K562 (cell line): ENCODE data around the gene VPS13D. TPM values are rescaled to one million over a fixed set of nuclear protein-coding genes. Genes with fewer than 3 reads are reported as not detected.

ENCODE experiments used
- ATAC-seq: fragments of 200-7000 bp; cut with Tn5 transposase; 3 replicates; pipeline ENCODE4 v1.9.1; 2020; ENCODE audit warnings: moderate library complexity
- BruUV-seq: library from RNA; stranded (reverse); fragments of 400-500 nt; replicated peaks from 2 replicates; lab custom pipeline; 2021; lab: Mats Ljungman, UMichigan
- CTCF ChIA-PET: fragments of 300-600 bp; formaldehyde crosslinking; extraction: SDS; loops from one replicate; lab custom pipeline; 2021; ENCODE audit warnings: low intra/inter-chr PET ratio; lab: Yijun Ruan, JAX
- POLR2A ChIA-PET: fragments of 300-600, 350-650 bp; sonication (Branson Sonifier 250); formaldehyde crosslinking; extraction: SDS; loops from one replicate; lab custom pipeline; 2021; ENCODE audit warnings: antibody characterized with exemption, inconsistent platforms; lab: Yijun Ruan, JAX
- DNase-seq, 4 experiments: peaks; one replicate each; pipeline versions ENCODE4 v3.0.0 to v3.0.0-alpha.2; 2011 to 2018; ENCODE audit warnings: low spot score in 3 of 4, mixed read lengths in 3 of 4; ENCODE audit errors: extremely low read depth in 1 of 4
- FAIRE-seq: peaks from 2 replicates; lab custom pipeline; 2011; peaks lifted over from hg19 to GRCh38; lab: Jason Lieb, UNC
- H2AFZ ChIP-seq: 2 replicates; pipeline ENCODE4 v1.6.0; 2011; ENCODE audit warnings: low read depth, low read length, control low read depth, inconsistent platforms
- H3K27ac ChIP-seq: fragments of 200-600 bp; 3 replicates; pipeline ENCODE4 v1.8.0; 2011; ENCODE audit warnings: low read depth, mild to moderate bottlenecking, control low read depth, inconsistent platforms, low read length, moderate library complexity, mixed read lengths; ENCODE audit errors: extremely low read depth
- H3K27me3 ChIP-seq, 2 experiments: fragments of 300-600 bp in 1 of 2; 2 replicates in 1 of 2; 3 replicates in 1 of 2; pipeline versions ENCODE4 v1.6.0 to v1.8.0; 2011; ENCODE audit warnings: inconsistent platforms in 2 of 2, low read length in 2 of 2, mild to moderate bottlenecking in 1 of 2, mixed read lengths in 1 of 2, moderate library complexity in 1 of 2; ENCODE audit not compliant: control insufficient read depth in 2 of 2, insufficient read depth in 2 of 2
- H3K36me3 ChIP-seq: fragments of 300-600 bp; 3 replicates; pipeline ENCODE4 v1.8.0; 2011; ENCODE audit warnings: mild to moderate bottlenecking, low read length, inconsistent platforms; ENCODE audit not compliant: control insufficient read depth, insufficient read depth
- H3K4me1 ChIP-seq, 2 experiments: fragments of 200-600 bp in 1 of 2; replicated peaks in 1 of 2; 2 replicates in 1 of 2; 3 replicates in 1 of 2; pipeline versions ENCODE4 v1.5.1 to v1.8.0; 2011; ENCODE audit warnings: inconsistent platforms in 2 of 2, low read length in 2 of 2, mild to moderate bottlenecking in 1 of 2, mixed read lengths in 1 of 2, moderate library complexity in 1 of 2; ENCODE audit not compliant: control insufficient read depth in 2 of 2, insufficient read depth in 2 of 2
- H3K4me2 ChIP-seq: 2 replicates; pipeline ENCODE4 v1.6.1; 2011; ENCODE audit warnings: low read length, control low read depth, inconsistent platforms, mixed read lengths; ENCODE audit not compliant: insufficient read depth
- H3K4me3 ChIP-seq: fragments of 200-600 bp; sonication (generic), shearing (Covaris generic); 2 replicates; pipeline ENCODE4 v1.5.1; 2016; ENCODE audit warnings: control low read depth, inconsistent platforms
- H3K79me2 ChIP-seq: fragments of 200-600 bp; 3 replicates; pipeline ENCODE4 v1.8.0; 2011; ENCODE audit warnings: low read length, inconsistent platforms; ENCODE audit not compliant: control insufficient read depth, insufficient read depth
- H3K9ac ChIP-seq, 2 experiments: 2 replicates each; pipeline versions ENCODE4 v1.6.0 to v1.6.1; 2011; ENCODE audit warnings: low read depth in 2 of 2, low read length in 2 of 2, control low read depth in 1 of 2, inconsistent platforms in 1 of 2, mild to moderate bottlenecking in 1 of 2, mixed read lengths in 1 of 2; ENCODE audit not compliant: insufficient read depth in 1 of 2
- H3K9me1 ChIP-seq: one replicate; pipeline ENCODE4 v1.6.0; 2011; ENCODE audit warnings: inconsistent platforms, mild to moderate bottlenecking, low read length, moderate library complexity; ENCODE audit not compliant: control insufficient read depth, insufficient read depth
- H3K9me3 ChIP-seq: replicated peaks from 2 replicates; pipeline ENCODE4 v1.5.1; 2011; ENCODE audit warnings: low read depth, low read length, inconsistent platforms; ENCODE audit not compliant: control insufficient read depth, insufficient read depth
- H4K20me1 ChIP-seq: replicated peaks from 2 replicates; pipeline ENCODE4 v1.6.1; 2011; ENCODE audit warnings: low read length, inconsistent platforms, mixed read lengths; ENCODE audit not compliant: control insufficient read depth, insufficient read depth
- KLF6 ChIP-seq: fragments of 250-450 bp; sonication (Bioruptor Pico); IDR thresholded peaks from 2 replicates; pipeline ENCODE4 v1.4.0; 2020; ENCODE audit warnings: mild to moderate bottlenecking, moderate library complexity, borderline replicate concordance
- NFIC ChIP-seq: fragments of 450-650 bp; IDR thresholded peaks from 2 replicates; pipeline ENCODE4 v1.6.1; 2017; ENCODE audit warnings: mild to moderate bottlenecking, inconsistent platforms
- ZKSCAN8 ChIP-seq: fragments of 200-800 bp; sonication (Bioruptor generic); IDR thresholded peaks from 2 replicates; pipeline ENCODE4 v1.6.1; 2016; ENCODE audit warnings: missing genetic modification characterization, missing compliant biosample characterization
- ZNF324 ChIP-seq: fragments of 250-450 bp; sonication (Bioruptor Pico); IDR thresholded peaks from 2 replicates; pipeline ENCODE4 v1.4.0; 2020; ENCODE audit warnings: mild to moderate bottlenecking
- WGBS: fragments of 100-300 bp; shearing (Covaris generic); methylation state at CpG from one replicate; pipeline ENCODE4 v1.1.6; 2016; ENCODE audit warnings: low coverage, mixed read lengths; ENCODE audit not compliant: insufficient coverage; ENCODE audit errors: missing lambda C conversion rate; 5-methylcytosine and 5-hydroxymethylcytosine counted together
- in situ Hi-C: fragments of 300-500 bp; cut with MboI; formaldehyde crosslinking; loops from 4 replicates; pipeline ENCODE4 v1.15.0; 2018; ENCODE audit warnings: inconsistent platforms, mixed read lengths
- intact Hi-C: fragments of 100-400 bp; cut with micrococcal nuclease; formaldehyde crosslinking; loops from 2 replicates; pipeline ENCODE4 v1.14.2; 2022
- polyA plus RNA-seq, 8 experiments: library from polyadenylated mRNA; depleted of rRNA in 4 of 8; stranded (reverse) in 5 of 8; unstranded in 3 of 8; fragments of >200 nt; fragmentation: Nextera tagmentation in 2 of 8; fragmentation: Illumina TruSeq in 1 of 8; extraction: Ambion mirVana in 2 of 8; extraction: Trizol in 1 of 8; gene quantifications; 2 replicates each; pipeline versions ENCODE4 v1.2.1 to v1.2.3, GENCODE V29; 2011 to 2014; ENCODE audit warnings: inconsistent platforms in 1 of 8, missing spikeins in 1 of 8
- total RNA-seq, 7 experiments: library from RNA; depleted of rRNA in 6 of 7; stranded (reverse); fragments of >200 nt in 6 of 7; fragmentation: Illumina TruSeq in 2 of 7; extraction: Trizol in 2 of 7; gene quantifications; 2 replicates each; pipeline versions ENCODE4 v1.2.1 to v1.2.3, GENCODE V29; 2011 to 2021; ENCODE audit warnings: low replicate concordance in 1 of 7
- TF ChIP-seq, protein P1 (sequence below): fragments of 450-650 bp; IDR thresholded peaks from 2 replicates; pipeline ENCODE4 v1.6.1; 2014; ENCODE audit warnings: low read depth, mild to moderate bottlenecking, moderate library complexity, borderline replicate concordance
- TF ChIP-seq, protein P2 (sequence below): fragments of 250-450 bp; sonication (Bioruptor Pico); IDR thresholded peaks from 2 replicates; pipeline ENCODE4 v1.8.0; 2021; ENCODE audit warnings: mild to moderate bottlenecking, moderate library complexity

VPS13D gene
- total and polyA plus RNA-seq, 9 of the 15 experiments (the other 6 are each of a cell fraction or from before 2014, with no cell fraction given) = 6.1 to 51.5 (median 38.5) TPM

DNA sequence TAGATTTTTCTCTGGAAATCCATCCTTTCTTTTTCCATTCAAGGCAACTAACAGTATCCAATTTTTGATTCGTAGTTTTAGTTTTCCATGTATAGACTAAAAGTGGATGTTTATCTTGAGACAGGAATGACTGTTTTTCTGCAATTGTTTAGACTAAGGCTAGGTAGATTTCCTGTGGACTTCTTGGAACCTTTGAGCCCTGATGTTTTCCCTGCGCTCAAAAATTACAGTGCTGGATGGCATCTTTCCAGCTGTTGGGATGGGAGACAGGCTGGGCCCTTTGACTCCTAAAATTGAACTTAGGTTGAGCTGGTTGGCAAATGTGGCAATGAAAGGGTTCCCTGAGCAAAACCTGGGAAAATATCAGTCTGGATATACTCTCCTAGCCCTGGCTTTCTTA, 207.8 kb downstream of the VPS13D start:
- Histone ChIP-seq H3K27me3 (no peaks in the 10 kb centered on the region), H3K9me3 (peaks cover 10% of the 10 kb centered on the region), H3K9me1 (no peaks in the 10 kb centered on the region), H3K79me2 (peaks cover 32% of the 10 kb centered on the region), H2AFZ (no peak overlapping the region), H3K4me3 (no peak overlapping the region), H4K20me1 (no peaks in the 10 kb centered on the region), H3K4me2 (peak overlapping the region; percentile 2; the same call in 1 of the 2 replicates), H3K27ac (peak overlapping the region; percentile 81), H3K36me3 (peaks cover 56% of the 10 kb centered on the region), H3K9ac (peak overlapping the region in 1 of 2 experiments; percentile 49; a peak in 1 of 4 replicates), H3K4me1 (peaks cover 34 to 87% of the 10 kb centered on the region in 2 experiments)
- POLR2A ChIA-PET = interaction anchor here (0.7 to 1.6 kb wide), 4 partner anchors 10 to 49 kb away, joined by 4 to 13 read pairs (median 4); no protein-coding TSS in a partner anchor
- no TSS peak for BruUV-seq
- ATAC-seq = no peak
- WGBS = 24% methylated on average over 2 of the region's 2 CpGs
- CTCF ChIA-PET = no interaction called here
- in situ Hi-C loops = no loop called here
- intact Hi-C loops = no loop called here
- no peak for DNase-seq
- TF ChIP-seq, protein P1, sequence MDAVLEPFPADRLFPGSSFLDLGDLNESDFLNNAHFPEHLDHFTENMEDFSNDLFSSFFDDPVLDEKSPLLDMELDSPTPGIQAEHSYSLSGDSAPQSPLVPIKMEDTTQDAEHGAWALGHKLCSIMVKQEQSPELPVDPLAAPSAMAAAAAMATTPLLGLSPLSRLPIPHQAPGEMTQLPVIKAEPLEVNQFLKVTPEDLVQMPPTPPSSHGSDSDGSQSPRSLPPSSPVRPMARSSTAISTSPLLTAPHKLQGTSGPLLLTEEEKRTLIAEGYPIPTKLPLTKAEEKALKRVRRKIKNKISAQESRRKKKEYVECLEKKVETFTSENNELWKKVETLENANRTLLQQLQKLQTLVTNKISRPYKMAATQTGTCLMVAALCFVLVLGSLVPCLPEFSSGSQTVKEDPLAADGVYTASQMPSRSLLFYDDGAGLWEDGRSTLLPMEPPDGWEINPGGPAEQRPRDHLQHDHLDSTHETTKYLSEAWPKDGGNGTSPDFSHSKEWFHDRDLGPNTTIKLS = no peak
- TF ChIP-seq, protein P2, sequence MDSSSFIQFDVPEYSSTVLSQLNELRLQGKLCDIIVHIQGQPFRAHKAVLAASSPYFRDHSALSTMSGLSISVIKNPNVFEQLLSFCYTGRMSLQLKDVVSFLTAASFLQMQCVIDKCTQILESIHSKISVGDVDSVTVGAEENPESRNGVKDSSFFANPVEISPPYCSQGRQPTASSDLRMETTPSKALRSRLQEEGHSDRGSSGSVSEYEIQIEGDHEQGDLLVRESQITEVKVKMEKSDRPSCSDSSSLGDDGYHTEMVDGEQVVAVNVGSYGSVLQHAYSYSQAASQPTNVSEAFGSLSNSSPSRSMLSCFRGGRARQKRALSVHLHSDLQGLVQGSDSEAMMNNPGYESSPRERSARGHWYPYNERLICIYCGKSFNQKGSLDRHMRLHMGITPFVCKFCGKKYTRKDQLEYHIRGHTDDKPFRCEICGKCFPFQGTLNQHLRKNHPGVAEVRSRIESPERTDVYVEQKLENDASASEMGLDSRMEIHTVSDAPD (CRISPR knock-in tag) = no peak
- TF ChIP-seq ZKSCAN8 (CRISPR knock-in tag) (0 out of 2 replicates have a peak, but pooled peaks have one; percentile 14), ZNF324 (CRISPR knock-in tag) (0 out of 2 replicates have a peak, but pooled peaks have one; percentile 3), KLF6 (CRISPR knock-in tag) (no peak), NFIC (0 out of 2 replicates have a peak, but pooled peaks have one; percentile 5)
- FAIRE-seq = no peak
